ENCODE results near the gene GLIS1.
"Not testable (repeated sequence)": the region's sequence is repeated elsewhere in the genome, so short reads cannot be mapped to it uniquely, and the experiment has no call there.

The GLIS1 gene

GRCh38 chr1:53769184-53769583 lies 30.2 kb upstream of the GLIS1 start:
- DNase-seq (ENCODE audit: low read depth), result no peak
- H3K4me3 ChIP-seq (ENCODE audit: low read depth, low read length), result no peak overlapping the region
- no peak for TF ChIP-seq CTCF (IDR thresholded peaks at IDR 0.05; ENCODE audit: low read depth, low read length, missing control alignments)

GRCh38 chr1:53766831-53767405 lies 28.0 kb upstream of the GLIS1 start:
- H3K4me3 ChIP-seq (ENCODE audit: low read depth, low read length), result no peak overlapping the region
- DNase-seq (ENCODE audit: low read depth), result no peak
- no peak for TF ChIP-seq CTCF (IDR thresholded peaks at IDR 0.05; ENCODE audit: low read depth, low read length, missing control alignments)

DNA sequence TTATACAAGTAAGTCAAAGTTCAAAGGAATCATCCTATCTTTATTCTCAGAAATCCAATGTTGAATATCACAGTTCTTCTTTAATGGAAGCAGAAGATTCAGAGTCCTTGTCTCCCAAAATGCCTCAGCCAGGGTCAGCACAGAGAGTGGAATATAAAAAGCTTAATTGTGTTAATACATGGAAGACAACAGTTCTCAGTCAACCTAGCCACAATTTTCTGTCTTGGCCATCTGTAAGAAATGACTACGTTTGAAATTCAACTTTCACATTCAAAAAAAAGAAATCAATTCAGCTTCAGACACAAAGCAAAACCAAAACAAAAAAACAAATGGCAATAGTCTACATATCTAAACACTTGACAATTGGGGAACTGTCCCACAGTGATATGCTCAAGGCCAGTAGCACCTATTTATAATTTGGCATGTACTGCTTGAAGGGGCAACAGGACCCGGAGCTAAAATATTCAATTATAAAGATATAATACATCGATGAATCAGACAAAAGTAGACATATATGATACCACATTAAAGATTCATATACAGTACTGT lies 27.3 kb upstream of the GLIS1 start:
- DNase-seq (ENCODE audit: low read depth), result no peak

GRCh38 chr1:53765657-53766056 lies 26.7 kb upstream of the GLIS1 start:
- no peak for DNase-seq (ENCODE audit: low read depth)
- TF ChIP-seq CTCF (IDR thresholded peaks at IDR 0.05; ENCODE audit: low read depth, low read length, missing control alignments), result no peak
- no peak overlapping the region for H3K4me3 ChIP-seq (ENCODE audit: low read depth, low read length)

More for the DNA sequence above, 27.3 kb upstream of the GLIS1 start:
- TF ChIP-seq CTCF (IDR thresholded peaks at IDR 0.05; ENCODE audit: low read depth, low read length, missing control alignments), result no peak
- H3K4me3 ChIP-seq (ENCODE audit: low read depth, low read length), result no peak overlapping the region

- TF ChIP-seq CTCF (IDR thresholded peaks at IDR 0.05; ENCODE audit: low read depth, low read length, missing control alignments), result no peak
- H3K4me3 ChIP-seq (ENCODE audit: low read depth, low read length), result no peak overlapping the region
- no peak for DNase-seq (ENCODE audit: low read depth)
Observed at GRCh38 chr1:53763911-53764310, 24.9 kb upstream of the GLIS1 start.

GRCh38 chr1:53763461-53763860 lies 24.5 kb upstream of the GLIS1 start:
- TF ChIP-seq CTCF (IDR thresholded peaks at IDR 0.05; ENCODE audit: low read depth, low read length, missing control alignments), result no peak
- no peak overlapping the region for H3K4me3 ChIP-seq (ENCODE audit: low read depth, low read length)
- DNase-seq (ENCODE audit: low read depth), result no peak

GRCh38 chr1:53760497-53760896 lies 21.5 kb upstream of the GLIS1 start:
- H3K4me3 ChIP-seq (ENCODE audit: low read depth, low read length); DNase-seq (ENCODE audit: low read depth): not testable (repeated sequence)
